SK-N-SH treated with all-trans-retinoic acid at 6 μM for 48 hours (cell line): ENCODE measurements around the gene MYB.

Experiments used
- ATAC-seq: fragments of 200-7000 bp; cut with Tn5 transposase; 3 replicates; pipeline ENCODE4 v1.9.1; 2020; ENCODE audit warnings: mild to moderate bottlenecking, moderate library complexity
- ARNTL ChIP-seq: fragments of 450-650 bp; formaldehyde crosslinking; IDR thresholded peaks from 2 replicates; pipeline ENCODE4 v1.5.0; 2020; ENCODE audit warnings: low read depth, mild to moderate bottlenecking, moderate library complexity, borderline replicate concordance
- CREB5 ChIP-seq: fragments of 250-450 bp; sonication (Bioruptor Pico); IDR thresholded peaks from 2 replicates; pipeline ENCODE4 v1.5.1; 2020; ENCODE audit warnings: low read depth, mild to moderate bottlenecking, moderate library complexity
- CSDC2 ChIP-seq: fragments of 250-450 bp; sonication (Bioruptor Pico); IDR thresholded peaks from 2 replicates; pipeline ENCODE4 v1.5.0; 2020; ENCODE audit warnings: mild to moderate bottlenecking, moderate library complexity
- CSRNP3 ChIP-seq: fragments of 250-450 bp; sonication (Bioruptor Pico); IDR thresholded peaks from 2 replicates; pipeline ENCODE4 v1.5.1; 2021; ENCODE audit warnings: mild to moderate bottlenecking, moderate library complexity
- ESRRG ChIP-seq: fragments of 250-450 bp; sonication (Bioruptor Pico); IDR thresholded peaks from 2 replicates; pipeline ENCODE4 v1.6.1; 2021; ENCODE audit warnings: mild to moderate bottlenecking
- GLIS3 ChIP-seq: fragments of 250-450 bp; sonication (Bioruptor Pico); IDR thresholded peaks from 2 replicates; pipeline ENCODE4 v1.5.0; 2020; ENCODE audit warnings: mild to moderate bottlenecking, moderate library complexity
- ISL1 ChIP-seq: fragments of 250-450 bp; sonication (Bioruptor Pico); IDR thresholded peaks from 2 replicates; pipeline ENCODE4 v2.1.2; 2022; ENCODE audit warnings: mild to moderate bottlenecking, moderate library complexity
- OSR1 ChIP-seq: fragments of 250-450 bp; sonication (Bioruptor Pico); IDR thresholded peaks from 2 replicates; pipeline ENCODE4 v1.8.0; 2022; ENCODE audit warnings: moderate library complexity, mild to moderate bottlenecking, inconsistent platforms
- PATZ1 ChIP-seq: fragments of 250-450 bp; sonication (Bioruptor Pico); IDR thresholded peaks from 2 replicates; pipeline ENCODE4 v1.8.0; 2020; ENCODE audit warnings: mild to moderate bottlenecking, moderate library complexity, borderline replicate concordance
- POU6F1 ChIP-seq: fragments of 250-450 bp; sonication (Bioruptor Pico); IDR thresholded peaks from 2 replicates; pipeline ENCODE4 v1.8.0; 2021; ENCODE audit warnings: low read depth, mild to moderate bottlenecking, moderate library complexity, borderline replicate concordance
- PPARA ChIP-seq: fragments of 250-450 bp; sonication (Bioruptor Pico); IDR thresholded peaks from 2 replicates; pipeline ENCODE4 v1.5.0; 2020; ENCODE audit warnings: mild to moderate bottlenecking, borderline replicate concordance
- SNAI2 ChIP-seq: fragments of 250-450 bp; sonication (Bioruptor Pico); IDR thresholded peaks from 2 replicates; pipeline ENCODE4 v1.5.0; 2020; ENCODE audit warnings: mild to moderate bottlenecking, moderate library complexity
- TCF4 ChIP-seq: fragments of 250-450 bp; sonication (Bioruptor Pico); IDR thresholded peaks from 2 replicates; pipeline ENCODE4 v1.8.0; 2021; ENCODE audit warnings: mild to moderate bottlenecking, moderate library complexity, borderline replicate concordance
- TOX ChIP-seq: fragments of 250-450 bp; sonication (Bioruptor Pico); IDR thresholded peaks from 2 replicates; pipeline ENCODE4 v1.8.0; 2021; ENCODE audit warnings: mild to moderate bottlenecking, moderate library complexity, borderline replicate concordance
- TSHZ2 ChIP-seq: fragments of 250-450 bp; sonication (Bioruptor Pico); IDR thresholded peaks from 2 replicates; pipeline ENCODE4 v1.5.0; 2020; ENCODE audit warnings: mild to moderate bottlenecking, moderate library complexity
- ZFP3 ChIP-seq: fragments of 250-450 bp; sonication (Bioruptor Pico); IDR thresholded peaks from 2 replicates; pipeline ENCODE4 v1.5.0; 2020; ENCODE audit warnings: mild to moderate bottlenecking, moderate library complexity
- ZFP30 ChIP-seq: fragments of 450-650 bp; formaldehyde crosslinking; IDR thresholded peaks from 2 replicates; pipeline ENCODE4 v1.5.0; 2022; ENCODE audit warnings: mild to moderate bottlenecking, moderate library complexity
- ZNF565 ChIP-seq: fragments of 450-650 bp; formaldehyde crosslinking; conservative IDR thresholded peaks from 2 replicates; pipeline ENCODE4 v1.5.0; 2020; ENCODE audit warnings: low read depth, mild to moderate bottlenecking, moderate library complexity
- ZNF70 ChIP-seq: fragments of 450-650 bp; formaldehyde crosslinking; IDR thresholded peaks from 2 replicates; pipeline ENCODE4 v1.5.0; 2020; ENCODE audit warnings: mild to moderate bottlenecking, moderate library complexity
- ZNF8 ChIP-seq: fragments of 450-650 bp; formaldehyde crosslinking; IDR thresholded peaks from 2 replicates; pipeline ENCODE4 v1.5.0; 2020; ENCODE audit warnings: mild to moderate bottlenecking, moderate library complexity

Gene MYB

GRCh38 chr6:135254471-135254870 is 73.4 kb downstream of the MYB start:
- TF ChIP-seq PATZ1 (CRISPR knock-in tag) (no peak), ARNTL (CRISPR knock-in tag) (no peak), ZFP30 (CRISPR knock-in tag) (no peak), PPARA (CRISPR knock-in tag) (no peak), ZNF70 (CRISPR knock-in tag) (no peak), ZFP3 (CRISPR knock-in tag) (no peak), CREB5 (CRISPR knock-in tag) (no peak), TSHZ2 (no peak), TOX (no peak), ISL1 (CRISPR knock-in tag) (no peak), GLIS3 (no peak), SNAI2 (no peak)
- ATAC-seq, result no peak

GRCh38 chr6:135256866-135257265 is 75.8 kb downstream of the MYB start:
- ATAC-seq, result no peak
- TF ChIP-seq ZNF8 (CRISPR knock-in tag), result no peak
- TF ChIP-seq ZNF565, result no peak
- no peak for TF ChIP-seq TCF4 (CRISPR knock-in tag)
- TF ChIP-seq PATZ1 (CRISPR knock-in tag), result no peak
- no peak for TF ChIP-seq CSRNP3 (CRISPR knock-in tag)
- TF ChIP-seq PPARA (CRISPR knock-in tag), result no peak
- TF ChIP-seq CSDC2 (CRISPR knock-in tag), result no peak
- no peak for TF ChIP-seq POU6F1 (CRISPR knock-in tag)
- TF ChIP-seq TOX, result no peak
- no peak for TF ChIP-seq ISL1 (CRISPR knock-in tag)
- no peak for TF ChIP-seq ESRRG (CRISPR knock-in tag)
- no peak for TF ChIP-seq ZNF70 (CRISPR knock-in tag)
- TF ChIP-seq OSR1 (CRISPR knock-in tag), result no peak
- no peak for TF ChIP-seq ZFP30 (CRISPR knock-in tag)
- no peak for TF ChIP-seq ARNTL (CRISPR knock-in tag)
- TF ChIP-seq, all 23 proteins: peak for 0
